ENCODE results near the gene ZNF618. TPM values are rescaled to one million over a fixed set of nuclear protein-coding genes. Genes with fewer than 3 reads are reported as not detected.
A peak's percentile ranks its signal among the peaks of the same experiment; 100 is the strongest.

ZNF618 gene
- total RNA-seq, 4 donors from 2014 or later = 0.68 to 2.1 (median 1.3) TPM

- Histone ChIP-seq H3K9me3 (no peaks in the 10 kb centered on the region), H3K36me3 (no peaks in the 10 kb centered on the region), H3K27ac (peak overlapping the region in 1 of 4 donors; percentile 15), H3K4me1 (peaks cover 7 to 38% (median 8%) of the 10 kb centered on the region in 3 donors), H3K27me3 (no peaks in the 10 kb centered on the region), H3K4me3 (no peak overlapping the region)
- TF ChIP-seq CTCF (IDR thresholded peaks at IDR 0.05) (no peak), POLR2A (IDR thresholded peaks at IDR 0.05) (no peak)
- intact Hi-C loops (cut with DNase I) = no loop called here
- 49 to 71% methylated on average over 1 to 4 of the region's 5 CpGs for WGBS, 2 donors
- DNase-seq = no peak
Measured at GRCh38 chr9:113907282-113907681, 31.2 kb downstream of the ZNF618 start.

GRCh38 chr9:113909421-113909820, 33.3 kb downstream of the ZNF618 start:
- TF ChIP-seq POLR2A (IDR thresholded peaks at IDR 0.05) (no peak), CTCF (IDR thresholded peaks at IDR 0.05) (no peak)
- no peak overlapping the region for H3K27ac ChIP-seq

GRCh38 chr9:113910036-113910639, 34.0 kb downstream of the ZNF618 start:
- Histone ChIP-seq H3K4me1 (peaks cover 14 to 64% (median 18%) of the 10 kb centered on the region in 3 donors), H3K36me3 (no peaks in the 10 kb centered on the region), H3K4me3 (no peak overlapping the region), H3K27ac (no peak overlapping the region), H3K9me3 (no peaks in the 10 kb centered on the region), H3K27me3 (no peaks in the 10 kb centered on the region)
- TF ChIP-seq CTCF (IDR thresholded peaks at IDR 0.05) (no peak), POLR2A (IDR thresholded peaks at IDR 0.05) (no peak)
- intact Hi-C loops (cut with DNase I) = no loop called here
- no peak for DNase-seq
- WGBS, 2 donors = 58 to 59% methylated on average over 11 of the region's 11 CpGs

More at GRCh38 chr9:113909421-113909820, 33.3 kb downstream of the ZNF618 start:
- WGBS, 2 donors = 91 to 92% methylated on average over 9 of the region's 9 CpGs
- DNase-seq = no peak
- intact Hi-C loops (cut with DNase I) = no loop called here
- Histone ChIP-seq H3K27me3 (no peaks in the 10 kb centered on the region), H3K9me3 (no peaks in the 10 kb centered on the region), H3K4me3 (no peak overlapping the region), H3K36me3 (no peaks in the 10 kb centered on the region), H3K4me1 (peaks cover 14 to 60% (median 18%) of the 10 kb centered on the region in 3 donors)

GRCh38 chr9:113911850-113912557, 35.9 kb downstream of the ZNF618 start:
- Histone ChIP-seq H3K9me3 (no peaks in the 10 kb centered on the region), H3K4me3 (no peak overlapping the region), H3K36me3 (no peaks in the 10 kb centered on the region), H3K4me1 (peaks cover 8 to 49% (median 14%) of the 10 kb centered on the region in 3 donors), H3K27ac (peak overlapping the region in 1 of 4 donors; percentile 47), H3K27me3 (no peaks in the 10 kb centered on the region)
- DNase-seq = no peak
- intact Hi-C loops (cut with DNase I) = no loop called here
- 62 to 65% methylated on average over 4 to 6 of the region's 6 CpGs for WGBS, 2 donors
- TF ChIP-seq CTCF (IDR thresholded peaks at IDR 0.05) (no peak), POLR2A (IDR thresholded peaks at IDR 0.05) (no peak)

GRCh38 chr9:113912816-113913215, 36.7 kb downstream of the ZNF618 start:
- intact Hi-C loops (cut with DNase I) = no loop called here
- 65% methylated on average over 4 to 7 of the region's 8 CpGs for WGBS, 2 donors
- Histone ChIP-seq H3K27ac (peak overlapping the region in 2 of 4 donors; percentile 39 to 47), H3K27me3 (no peaks in the 10 kb centered on the region), H3K4me3 (no peak overlapping the region), H3K9me3 (no peaks in the 10 kb centered on the region), H3K4me1 (peaks cover 7 to 43% (median 14%) of the 10 kb centered on the region in 3 donors), H3K36me3 (no peaks in the 10 kb centered on the region)
- DNase-seq = no peak
- TF ChIP-seq POLR2A (IDR thresholded peaks at IDR 0.05) (no peak), CTCF (IDR thresholded peaks at IDR 0.05) (no peak)

All from esophagus squamous epithelium (tissue), 5 donors.